ENCODE results near the gene DLGAP5. TPM values are rescaled to one million over a fixed set of nuclear protein-coding genes. Genes with fewer than 3 reads are reported as not detected.

DLGAP5 gene
- total RNA-seq = 20.3 to 24.5 TPM (median 23.0 TPM) in 3 replicates

GRCh38 chr14:55191203-55192053 is at the start of gene DLGAP5:
Gene DLGAP5 (minus strand): TSS chr14:55191585. CDS start chr14:55189179, 2,406 bp downstream.
- peaks cover 1% of the 10 kb centered on the region for H3K36me3 Mint-ChIP-seq
- H3K4me1 Mint-ChIP-seq = peaks cover 22% of the 10 kb centered on the region
- peak within 1 kb of the TSS; percentile 98 for H3K4me3 Mint-ChIP-seq
- no peaks in the 10 kb centered on the region for H3K27me3 Mint-ChIP-seq (ENCODE audit: low read depth)
- TF ChIP-seq, protein P1, sequence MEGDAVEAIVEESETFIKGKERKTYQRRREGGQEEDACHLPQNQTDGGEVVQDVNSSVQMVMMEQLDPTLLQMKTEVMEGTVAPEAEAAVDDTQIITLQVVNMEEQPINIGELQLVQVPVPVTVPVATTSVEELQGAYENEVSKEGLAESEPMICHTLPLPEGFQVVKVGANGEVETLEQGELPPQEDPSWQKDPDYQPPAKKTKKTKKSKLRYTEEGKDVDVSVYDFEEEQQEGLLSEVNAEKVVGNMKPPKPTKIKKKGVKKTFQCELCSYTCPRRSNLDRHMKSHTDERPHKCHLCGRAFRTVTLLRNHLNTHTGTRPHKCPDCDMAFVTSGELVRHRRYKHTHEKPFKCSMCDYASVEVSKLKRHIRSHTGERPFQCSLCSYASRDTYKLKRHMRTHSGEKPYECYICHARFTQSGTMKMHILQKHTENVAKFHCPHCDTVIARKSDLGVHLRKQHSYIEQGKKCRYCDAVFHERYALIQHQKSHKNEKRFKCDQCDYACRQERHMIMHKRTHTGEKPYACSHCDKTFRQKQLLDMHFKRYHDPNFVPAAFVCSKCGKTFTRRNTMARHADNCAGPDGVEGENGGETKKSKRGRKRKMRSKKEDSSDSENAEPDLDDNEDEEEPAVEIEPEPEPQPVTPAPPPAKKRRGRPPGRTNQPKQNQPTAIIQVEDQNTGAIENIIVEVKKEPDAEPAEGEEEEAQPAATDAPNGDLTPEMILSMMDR (IDR thresholded peaks at IDR 0.05; ENCODE audit: unreplicated experiment) = no peak
- H3K27ac Mint-ChIP-seq = peak within 1 kb of the TSS; percentile 92
- DNase-seq (ENCODE audit: low spot score in 2 of 2, unreplicated experiment in 2 of 2) = peak; percentile 76 to 89
- peaks cover 5% of the 10 kb centered on the region for H3K9me3 Mint-ChIP-seq

DNA sequence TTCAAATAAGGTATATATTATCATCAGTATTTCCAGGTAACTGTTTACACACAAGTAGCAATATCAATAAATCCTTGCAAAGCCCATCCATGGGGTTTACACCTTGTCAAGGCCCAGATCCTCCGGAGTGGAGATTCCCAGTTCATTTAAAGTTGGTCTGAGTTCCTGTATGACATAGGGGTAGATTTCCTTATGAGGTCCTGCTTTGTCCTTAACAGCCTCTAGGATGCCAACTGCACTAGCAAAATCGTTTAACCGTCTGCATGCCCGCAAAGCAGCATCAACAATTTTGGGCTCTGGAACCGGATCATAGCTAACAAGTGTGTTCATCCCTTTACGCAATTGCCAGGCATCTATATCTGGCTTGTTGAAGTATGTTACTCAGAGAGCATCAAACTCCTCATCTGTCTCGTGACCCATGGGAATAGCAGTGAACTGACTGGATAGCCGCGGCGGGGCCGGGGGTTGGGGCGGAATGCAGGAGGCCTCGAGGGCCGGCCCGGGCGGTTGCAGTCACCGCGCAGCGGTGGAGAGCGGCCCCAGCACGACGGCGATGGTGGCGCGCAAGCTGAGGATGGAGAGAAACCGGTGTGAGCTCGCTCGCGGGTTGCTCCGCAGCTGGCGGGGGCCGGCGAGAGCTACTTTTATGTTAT is 49.3 kb upstream of the DLGAP5 start:
- Mint-ChIP-seq H3K4me1 (no peaks in the 10 kb centered on the region), H3K36me3 (no peaks in the 10 kb centered on the region), H3K4me3 (no peak overlapping the region), H3K9me3 (no peaks in the 10 kb centered on the region), H3K27me3 (ENCODE audit: low read depth) (peaks cover 49% of the 10 kb centered on the region), H3K27ac (no peak overlapping the region)
- TF ChIP-seq, protein P1 (IDR thresholded peaks at IDR 0.05; ENCODE audit: unreplicated experiment) = no peak
- peak in 1 of 2 experiments; percentile 21 for DNase-seq (ENCODE audit: low spot score in 2 of 2, unreplicated experiment in 2 of 2)

GRCh38 chr14:55239320-55239719 is 47.9 kb upstream of the DLGAP5 start:
- DNase-seq (ENCODE audit: low spot score in 2 of 2, unreplicated experiment in 2 of 2) = no peak
- H3K4me3 Mint-ChIP-seq = no peak overlapping the region
- peaks cover 60% of the 10 kb centered on the region for H3K27me3 Mint-ChIP-seq (ENCODE audit: low read depth)
- H3K36me3 Mint-ChIP-seq = no peaks in the 10 kb centered on the region
- no peaks in the 10 kb centered on the region for H3K9me3 Mint-ChIP-seq
- no peak overlapping the region for H3K27ac Mint-ChIP-seq
- H3K4me1 Mint-ChIP-seq = no peaks in the 10 kb centered on the region
- TF ChIP-seq, protein P1 (IDR thresholded peaks at IDR 0.05; ENCODE audit: unreplicated experiment) = no peak

GRCh38 chr14:55238019-55238680 is 46.8 kb upstream of the DLGAP5 start:
- TF ChIP-seq, protein P1 (IDR thresholded peaks at IDR 0.05; ENCODE audit: unreplicated experiment) = no peak
- H3K27me3 Mint-ChIP-seq (ENCODE audit: low read depth) = peaks cover 71% of the 10 kb centered on the region
- no peak overlapping the region for H3K4me3 Mint-ChIP-seq
- H3K4me1 Mint-ChIP-seq = no peaks in the 10 kb centered on the region
- H3K36me3 Mint-ChIP-seq = no peaks in the 10 kb centered on the region
- H3K9me3 Mint-ChIP-seq = no peaks in the 10 kb centered on the region
- no peak overlapping the region for H3K27ac Mint-ChIP-seq
- DNase-seq (ENCODE audit: low spot score in 2 of 2, unreplicated experiment in 2 of 2) = no peak

DNA sequence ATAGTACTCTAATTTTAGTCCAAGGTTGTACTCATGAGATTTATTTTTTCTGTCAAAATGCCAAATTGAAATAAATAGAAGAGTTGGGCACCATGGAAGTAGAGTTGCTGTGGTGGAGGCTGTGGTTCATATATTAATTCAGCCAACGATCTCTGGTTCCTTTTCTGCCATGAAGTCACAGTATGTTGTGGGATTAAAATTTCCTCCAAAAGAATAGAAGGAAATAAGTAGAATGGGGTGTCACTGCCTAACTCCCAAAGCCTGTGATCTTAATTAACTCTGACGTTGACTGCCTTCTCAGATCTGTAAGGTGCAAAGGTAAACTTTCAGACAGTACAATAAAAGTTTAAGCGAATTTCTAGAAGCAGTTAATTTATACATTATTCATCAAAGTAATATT is 42.2 kb upstream of the DLGAP5 start:
- H3K36me3 Mint-ChIP-seq = no peaks in the 10 kb centered on the region
- DNase-seq (ENCODE audit: low spot score in 2 of 2, unreplicated experiment in 2 of 2) = no peak
- H3K4me1 Mint-ChIP-seq = no peaks in the 10 kb centered on the region
- peaks cover 3% of the 10 kb centered on the region for H3K9me3 Mint-ChIP-seq
- H3K27ac Mint-ChIP-seq = no peak overlapping the region
- H3K4me3 Mint-ChIP-seq = no peak overlapping the region
- TF ChIP-seq, protein P1 (IDR thresholded peaks at IDR 0.05; ENCODE audit: unreplicated experiment) = no peak
- peaks cover 59% of the 10 kb centered on the region for H3K27me3 Mint-ChIP-seq (ENCODE audit: low read depth)
